D341Med (cell line): ENCODE measurements around the gene MPI.

Experiments used
- DNase-seq: peaks from one replicate; pipeline ENCODE4 v3.0.0; 2012; ENCODE audit warnings: low spot score

Gene MPI

DNA sequence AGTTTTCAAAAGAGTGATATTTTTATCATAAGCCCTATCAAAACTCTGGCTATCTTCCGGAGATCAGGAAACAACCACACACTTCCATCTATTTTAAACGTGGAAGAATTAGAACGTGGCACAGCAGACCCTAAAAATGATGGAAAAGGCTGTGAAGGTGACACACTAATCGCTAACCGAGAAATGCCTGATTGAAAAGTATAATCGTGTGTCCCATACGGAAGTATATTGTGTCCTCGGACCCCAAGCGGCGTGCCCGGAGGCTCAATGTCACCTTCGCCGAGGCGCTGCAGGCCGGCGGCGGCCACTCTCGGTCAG, 47.4 kb downstream of the MPI start:
- DNase-seq = no peak

DNA sequence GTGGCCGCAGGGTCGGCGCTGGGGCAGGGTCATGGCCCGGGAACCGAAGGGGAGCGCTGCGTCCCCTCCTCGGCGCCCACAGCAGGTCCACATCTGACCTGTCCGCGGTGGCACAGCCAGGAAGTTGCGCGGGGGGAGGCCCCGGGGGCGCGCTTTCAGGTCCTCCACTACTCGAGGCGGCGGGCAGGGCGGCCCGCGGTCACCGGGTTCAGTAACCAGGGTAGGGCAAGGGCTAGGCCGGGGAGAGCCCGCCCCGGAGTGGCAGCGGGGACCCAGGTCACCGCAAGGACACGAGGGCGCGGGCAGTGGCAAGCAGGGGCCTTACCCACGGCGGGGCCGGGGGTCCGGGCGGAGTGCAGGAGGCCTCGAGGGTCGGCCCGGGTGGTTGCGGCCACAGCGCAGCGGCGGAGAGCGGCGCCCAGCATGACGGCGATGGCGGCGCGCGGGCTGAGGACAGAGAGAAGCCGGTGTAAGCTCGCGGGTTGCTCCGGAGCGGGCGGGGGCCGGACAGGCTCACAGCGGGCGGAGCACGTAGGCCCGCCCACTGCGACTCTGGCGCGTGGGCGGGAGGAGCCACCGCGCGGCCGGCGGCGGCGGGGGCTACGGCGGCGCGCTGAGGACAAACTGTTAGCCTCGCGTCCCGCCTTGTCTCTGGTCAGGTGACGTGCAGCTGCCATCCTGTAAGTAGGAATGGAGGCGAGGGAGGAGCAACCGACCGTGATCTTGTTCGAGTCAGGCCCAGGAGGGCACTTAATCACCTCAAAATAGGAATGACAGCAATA, 47.9 kb downstream of the MPI start, which contains the start of gene COX5A:
Gene COX5A, minus strand, starts transcription at position 484 of the 782 bp plus-strand sequence. Its CDS starts 59 bp downstream, at position 425.
- peak; percentile 98 for DNase-seq

DNA sequence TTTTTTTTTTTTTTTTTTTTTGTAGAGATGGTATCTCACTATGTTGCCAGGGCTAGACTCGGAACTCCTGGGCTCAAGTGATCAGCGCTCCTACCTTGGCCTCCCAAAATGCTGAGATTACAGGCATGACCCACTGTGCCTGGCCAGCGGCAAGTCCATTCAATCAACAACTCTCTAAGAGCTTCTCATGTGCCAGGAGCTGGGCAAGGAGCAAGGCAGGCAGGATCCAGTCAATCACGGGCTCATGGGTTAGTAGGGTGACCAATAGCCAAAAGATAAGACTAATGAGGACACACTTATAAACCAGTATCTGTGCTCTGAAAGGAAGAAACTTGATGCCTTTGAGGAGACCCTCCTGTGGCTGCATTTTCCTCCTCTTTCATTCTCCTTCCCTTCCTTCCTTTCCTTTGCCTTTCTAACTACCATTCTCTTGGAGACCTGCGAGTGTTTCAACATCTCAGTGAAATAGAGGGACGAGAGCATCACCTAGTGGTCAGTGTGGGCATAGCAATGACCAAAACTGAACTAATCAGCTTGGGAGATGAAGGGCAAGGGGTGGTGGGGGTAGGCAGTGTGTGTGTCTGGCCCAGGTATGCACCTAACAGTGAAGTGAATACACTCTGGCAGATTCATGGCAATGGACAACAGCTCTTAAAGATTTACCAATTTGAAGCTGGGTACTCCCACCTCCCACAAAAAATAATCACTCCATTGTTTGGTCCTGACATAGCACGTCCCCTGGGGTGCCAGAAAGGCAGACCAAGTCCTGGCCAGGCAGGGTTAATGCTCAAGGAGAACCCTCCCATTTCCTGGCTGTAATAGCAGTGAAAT, 60.5 kb downstream of the MPI start:
- DNase-seq = peak; percentile 74

DNA sequence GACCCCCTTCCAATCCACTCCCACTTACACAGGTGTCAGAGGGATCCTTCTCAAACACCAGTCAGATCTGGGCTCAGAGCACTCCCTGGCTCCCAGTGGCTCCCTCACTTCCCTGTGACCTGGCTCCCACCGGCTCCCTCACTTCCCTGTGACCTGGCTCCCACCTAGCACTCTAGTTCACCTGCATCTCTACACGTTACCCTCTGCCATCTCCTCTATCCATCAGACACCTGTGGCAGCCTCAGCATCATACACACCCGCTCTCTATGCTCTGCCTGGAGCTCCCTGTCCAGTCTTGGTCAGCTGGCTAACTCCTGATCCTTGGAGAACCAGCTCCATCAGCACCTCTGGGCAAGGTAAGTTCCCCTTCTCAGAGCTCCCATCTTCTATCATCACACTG, 61.2 kb downstream of the MPI start:
- no peak for DNase-seq
